Islet precursor cell (in vitro differentiated cells): Measurements from ENCODE around the gene OOSP3.
"Not testable (repeated sequence)": the region's sequence is repeated elsewhere in the genome, so short reads cannot be mapped to it uniquely, and the experiment has no call there.

Experiments used
- DNase-seq: peaks from one replicate; pipeline ENCODE4 v3.0.0-alpha.2; 2018

OOSP3 gene

DNA sequence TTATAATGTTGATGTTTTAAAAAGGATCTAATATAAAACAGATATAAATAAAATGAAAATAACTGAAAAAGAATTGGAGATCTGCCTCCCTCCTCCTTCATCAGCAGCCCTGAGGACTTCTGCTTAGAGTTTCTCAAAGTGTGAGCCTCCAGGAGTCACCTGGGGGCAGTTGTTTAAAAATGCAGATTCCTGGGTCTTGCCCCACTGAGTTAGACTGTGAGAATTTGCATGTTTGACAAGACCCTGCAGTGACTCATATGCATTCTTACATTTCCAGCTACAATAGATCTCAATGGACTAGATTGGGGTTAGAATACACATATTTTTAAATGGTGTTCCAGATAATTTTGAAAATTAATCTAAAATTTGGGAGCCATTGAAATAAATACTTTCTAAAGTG lies 798 bp upstream of the OOSP3 start:
- DNase-seq: no peak

DNA sequence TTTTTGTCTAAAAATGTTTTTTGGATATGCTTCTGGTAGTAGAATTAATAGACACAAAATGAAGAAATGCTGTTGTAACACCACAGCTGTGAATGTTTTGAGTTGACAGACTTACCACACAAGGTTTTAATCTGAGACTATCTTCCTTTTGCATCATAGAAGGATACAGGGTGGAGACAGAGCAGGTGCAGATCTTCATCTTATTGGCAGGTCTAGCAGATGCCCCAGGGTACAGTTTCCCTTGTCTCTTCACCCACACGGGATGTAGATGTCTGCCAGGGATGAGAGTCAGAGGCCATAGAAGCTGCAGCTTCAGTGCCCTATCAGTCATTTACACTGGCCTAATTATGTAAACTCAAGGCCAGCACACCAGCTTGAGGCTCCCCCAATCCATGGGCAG lies 985 bp downstream of the OOSP3 start:
- DNase-seq: no peak

DNA sequence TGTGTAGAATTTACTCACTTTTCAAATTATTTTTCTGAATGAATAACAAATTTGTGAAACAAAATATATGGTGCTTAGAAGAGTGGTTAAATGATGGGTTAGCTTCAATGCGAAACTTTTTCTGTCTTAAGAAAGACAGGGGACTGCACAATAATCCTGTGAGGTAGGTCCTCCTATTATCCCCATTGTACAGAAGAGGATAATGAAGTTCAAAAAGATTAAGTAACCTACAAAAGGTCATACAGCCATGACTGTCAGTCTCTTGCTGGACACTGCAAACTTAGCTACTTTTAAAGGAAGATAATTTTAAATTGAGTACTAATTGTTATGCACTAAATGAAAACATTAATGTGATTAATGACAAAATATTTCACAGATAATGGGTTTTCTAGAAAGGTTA lies 5.0 kb downstream of the OOSP3 start:
- no peak for DNase-seq

DNA sequence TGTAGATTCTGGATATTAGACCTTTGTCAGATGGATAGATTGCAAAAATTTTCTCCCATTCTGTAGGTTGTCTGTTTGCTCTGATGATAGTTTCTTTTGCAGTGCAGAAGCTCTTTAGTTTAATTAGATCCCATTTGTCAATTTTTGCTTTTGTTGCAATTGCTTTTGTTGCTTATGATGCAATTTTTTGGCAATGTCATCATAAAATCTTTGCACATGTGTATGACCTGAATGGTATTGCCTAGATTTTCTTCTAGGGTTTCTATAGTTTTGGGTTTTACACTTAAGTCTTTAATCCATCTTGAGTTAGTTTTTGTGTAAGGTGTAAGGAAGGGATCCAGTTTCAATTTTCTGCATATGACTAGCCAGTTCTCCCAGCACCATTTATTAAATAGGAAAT lies 8.6 kb downstream of the OOSP3 start:
- not testable (repeated sequence) for DNase-seq

DNA sequence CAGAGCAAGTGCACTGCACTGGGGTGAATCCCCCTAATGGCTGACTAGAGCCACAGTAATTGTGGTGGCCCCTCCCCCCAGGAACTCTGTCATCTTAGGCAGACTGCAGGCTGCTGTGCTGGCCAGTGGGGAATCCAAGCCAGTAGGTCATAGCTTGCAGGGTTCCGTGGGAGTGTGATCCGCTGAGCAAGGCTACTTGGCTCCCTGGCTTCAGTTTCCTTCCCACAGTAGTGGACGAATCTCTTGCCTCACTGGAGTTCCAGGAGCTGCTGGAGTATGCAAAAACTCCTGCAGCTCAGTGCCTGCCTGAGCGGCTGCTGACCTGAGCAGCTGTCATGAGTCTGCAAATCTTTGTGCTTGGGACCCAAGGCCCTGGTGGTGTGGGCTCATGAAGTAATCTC lies 13.2 kb downstream of the OOSP3 start:
- peak; percentile 76 for DNase-seq

DNA sequence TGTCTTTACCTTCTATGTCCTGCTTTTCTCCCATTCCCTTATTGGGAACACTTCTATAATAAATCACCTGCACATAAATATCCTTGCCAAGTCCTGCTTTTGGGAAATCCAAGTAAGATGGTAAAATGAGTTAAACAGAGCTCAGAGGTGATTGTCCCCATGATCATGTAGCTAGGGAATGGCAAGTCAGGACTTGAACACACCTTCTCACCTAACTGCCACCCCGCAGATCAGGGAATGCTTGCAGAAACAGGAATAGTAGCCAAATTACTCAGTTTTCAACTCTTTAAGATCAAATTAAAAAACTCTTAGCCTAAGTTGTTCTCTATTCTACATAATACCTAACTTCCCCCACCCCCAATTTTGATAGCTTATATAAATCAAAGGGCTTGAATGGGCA lies 16.0 kb downstream of the OOSP3 start:
- no peak for DNase-seq

DNA sequence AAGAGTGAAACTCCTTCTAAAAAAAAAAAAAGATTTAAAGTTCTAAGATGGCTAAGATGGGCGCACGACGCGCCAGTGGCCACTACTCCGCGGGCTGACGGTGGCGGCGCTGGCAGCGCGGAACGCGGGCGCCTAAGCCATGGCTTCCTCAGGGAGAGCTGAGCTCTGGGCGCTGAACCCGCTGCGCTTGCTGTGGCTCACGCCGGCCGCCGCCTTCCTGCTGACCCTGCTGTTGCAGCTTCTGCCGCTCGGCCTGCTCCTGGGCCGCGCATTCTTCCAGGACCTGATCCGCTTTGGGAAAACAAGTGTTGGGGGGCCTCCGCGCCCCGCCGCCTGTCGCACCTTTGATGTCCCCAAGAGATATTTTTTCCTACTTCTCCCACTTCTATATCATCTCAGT lies 19.5 kb downstream of the OOSP3 start:
- DNase-seq: no peak

DNA sequence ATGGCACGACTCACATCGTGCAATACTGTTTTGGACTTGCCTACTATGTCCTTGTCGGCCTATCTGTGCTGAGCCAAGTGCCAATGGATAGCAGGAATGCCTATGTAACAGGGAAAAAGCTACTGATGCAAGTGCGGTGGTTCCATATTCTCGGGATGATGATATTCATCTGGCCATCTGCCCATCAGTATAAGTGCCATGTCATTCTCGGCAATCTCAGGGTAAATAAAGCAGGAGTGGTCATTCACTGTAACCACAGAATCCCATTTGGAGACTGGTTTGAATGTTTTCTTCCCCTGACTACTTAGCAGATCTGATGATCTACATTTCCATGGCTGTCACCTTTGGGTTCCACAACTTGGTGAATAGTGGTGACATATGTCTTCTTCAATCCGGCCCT lies 20.1 kb downstream of the OOSP3 start:
- DNase-seq: no peak

DNA sequence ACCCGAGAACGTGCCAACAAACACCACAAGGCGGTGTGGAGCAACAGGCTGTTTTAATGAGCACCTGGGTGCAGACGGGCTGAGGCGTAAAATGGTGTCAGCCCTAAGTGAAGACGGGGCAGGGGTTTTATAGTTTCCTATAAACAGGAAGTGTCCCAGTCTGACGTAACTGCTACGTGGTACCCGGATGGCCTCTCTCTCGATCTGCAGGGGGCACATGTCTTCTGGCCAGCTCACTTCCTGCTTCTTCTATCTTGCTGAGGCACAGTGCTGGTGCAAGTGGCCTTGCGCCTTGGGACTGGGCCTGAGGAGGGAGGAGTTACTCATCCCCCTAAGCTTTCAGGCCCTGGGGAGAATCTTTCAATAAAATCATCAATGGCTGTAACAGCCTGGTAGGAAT lies 20.9 kb downstream of the OOSP3 start:
- peak; percentile 61 for DNase-seq

DNA sequence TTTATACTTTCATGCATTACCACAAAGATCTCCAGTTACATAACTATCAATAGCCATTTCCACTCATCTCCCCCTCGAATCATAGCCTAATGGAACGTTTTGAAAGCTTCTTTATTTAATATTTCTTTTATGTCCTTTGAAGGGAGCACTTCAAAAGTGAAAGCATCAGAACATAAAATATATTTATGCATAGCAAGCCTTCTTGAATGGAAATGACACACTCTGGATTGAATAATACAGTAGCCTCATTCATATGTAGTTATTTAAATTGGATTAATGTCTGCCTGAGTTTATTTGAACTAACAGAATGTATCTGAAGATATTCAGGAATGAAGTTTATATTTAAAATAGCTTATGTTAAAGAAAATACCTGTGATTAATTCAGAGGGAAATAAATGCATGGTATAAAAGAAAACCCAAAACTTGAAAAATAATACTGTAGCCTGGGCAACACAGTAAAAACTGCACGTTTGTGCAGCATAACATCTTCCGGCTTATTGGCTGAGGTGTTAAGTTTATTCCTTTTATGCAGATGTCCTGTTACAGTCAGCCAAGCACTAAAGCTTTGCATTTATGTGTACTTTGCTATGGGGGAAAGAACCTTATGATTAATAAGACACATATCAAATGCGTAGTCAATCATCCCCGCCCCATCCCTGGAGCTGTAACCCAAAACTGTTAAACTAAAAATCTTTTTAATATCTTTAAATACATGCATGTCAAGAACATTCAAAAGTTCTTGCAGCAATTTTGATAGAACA lies 22.0 kb downstream of the OOSP3 start:
- DNase-seq: no peak

DNA sequence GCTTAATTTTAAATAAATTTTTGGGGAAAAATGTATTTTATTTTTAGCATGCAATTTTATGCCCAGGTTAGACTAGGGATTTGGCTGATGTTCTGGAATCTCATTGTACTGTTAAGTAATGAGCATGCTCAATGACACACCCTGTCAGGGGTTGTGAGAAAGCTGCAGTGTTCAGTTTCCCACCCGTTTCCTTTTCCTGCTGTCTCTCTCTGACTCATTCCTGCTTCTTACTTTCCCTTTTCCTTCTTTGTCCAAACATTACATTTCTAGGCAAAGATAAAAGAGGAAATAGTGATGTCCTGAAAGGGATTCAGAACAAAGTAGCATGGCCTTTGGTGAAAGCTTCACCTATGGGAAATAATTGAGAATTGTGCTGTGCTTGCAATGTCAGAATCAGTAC lies 22.7 kb downstream of the OOSP3 start:
- DNase-seq: peak; percentile 71

DNA sequence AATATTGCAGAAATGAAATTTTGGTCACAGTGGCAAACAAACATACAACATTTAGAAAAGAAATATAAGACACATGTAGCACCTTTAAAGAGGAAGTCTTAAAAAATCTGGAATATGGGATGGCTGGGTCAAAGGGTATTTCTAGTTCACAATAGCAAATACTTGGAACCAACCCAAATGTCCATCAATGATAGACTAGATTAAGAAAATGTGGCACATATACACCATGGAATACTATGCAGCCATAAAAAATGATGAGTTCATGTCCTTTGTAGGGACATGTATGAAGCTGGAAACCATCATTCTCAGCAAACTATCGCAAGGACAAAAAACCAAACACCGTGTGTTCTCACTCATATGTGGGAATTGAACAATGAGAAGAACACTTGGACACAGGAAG lies 25.0 kb downstream of the OOSP3 start:
- DNase-seq: not testable (repeated sequence)

DNA sequence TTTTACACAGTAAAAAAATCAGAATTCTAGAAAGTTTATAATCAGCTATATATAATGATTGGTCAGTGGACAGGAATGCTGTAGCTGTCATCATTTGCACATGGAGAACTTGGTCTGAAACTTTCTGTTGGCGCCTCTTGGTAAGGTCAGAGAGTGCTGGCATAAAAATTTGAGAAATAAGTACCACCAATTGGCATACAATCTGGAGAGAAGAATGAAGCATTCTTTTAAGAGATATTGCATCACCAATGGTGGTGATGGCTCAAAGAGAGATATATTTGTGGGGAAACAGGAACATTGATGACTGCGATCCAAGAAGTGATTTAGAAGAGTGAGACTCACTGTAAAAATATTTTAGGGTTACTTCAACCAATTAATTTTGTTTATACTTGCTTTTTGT lies 39.9 kb downstream of the OOSP3 start:
- DNase-seq: no peak

DNA sequence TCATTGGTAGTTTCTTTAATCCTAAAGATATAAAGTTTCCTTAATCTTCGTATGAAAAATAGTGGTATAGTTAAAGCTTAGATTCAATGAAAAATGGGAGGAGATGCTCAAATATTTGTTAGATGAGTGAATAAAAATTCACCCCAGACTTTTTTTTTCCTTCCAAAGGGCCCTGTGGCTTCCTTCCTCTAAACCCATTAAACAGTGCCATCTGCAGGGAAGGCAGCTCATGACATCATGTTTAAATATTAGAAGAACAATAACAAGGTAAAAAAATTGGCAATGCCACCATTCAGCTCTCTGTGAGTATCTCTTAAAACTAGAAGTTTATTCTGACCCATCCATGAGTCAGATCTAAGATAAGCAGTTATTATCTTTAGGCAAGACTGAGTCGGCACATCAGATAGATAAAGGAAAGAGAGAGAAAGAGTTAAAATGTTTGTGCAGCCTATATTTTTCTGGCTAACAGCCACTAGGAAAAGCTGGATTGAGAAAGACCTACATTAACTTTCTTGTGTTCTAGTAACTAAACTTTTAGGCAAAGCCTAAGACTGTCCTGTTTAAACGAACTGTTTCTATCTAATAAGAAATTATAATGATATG lies 40.5 kb downstream of the OOSP3 start:
- no peak for DNase-seq

DNA sequence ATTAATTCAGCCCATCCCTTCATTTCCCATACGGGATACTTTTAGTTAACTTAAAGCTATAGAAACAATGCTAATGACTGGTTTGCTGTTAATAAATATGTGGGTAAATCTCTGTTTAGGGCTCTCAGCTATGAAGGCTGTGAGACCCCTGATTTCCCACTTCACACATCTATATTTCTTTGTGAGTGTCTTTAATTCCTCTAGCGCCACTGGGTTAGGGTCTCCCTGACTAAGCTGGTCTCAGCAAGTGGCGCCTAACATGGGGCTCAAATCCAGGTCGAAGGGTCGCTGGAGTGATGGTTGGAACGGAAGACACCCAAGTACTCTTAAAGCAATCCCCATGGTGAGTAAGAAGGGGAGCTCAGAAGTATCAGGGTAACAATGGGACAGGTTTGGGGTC lies 45.2 kb downstream of the OOSP3 start:
- no peak for DNase-seq

DNA sequence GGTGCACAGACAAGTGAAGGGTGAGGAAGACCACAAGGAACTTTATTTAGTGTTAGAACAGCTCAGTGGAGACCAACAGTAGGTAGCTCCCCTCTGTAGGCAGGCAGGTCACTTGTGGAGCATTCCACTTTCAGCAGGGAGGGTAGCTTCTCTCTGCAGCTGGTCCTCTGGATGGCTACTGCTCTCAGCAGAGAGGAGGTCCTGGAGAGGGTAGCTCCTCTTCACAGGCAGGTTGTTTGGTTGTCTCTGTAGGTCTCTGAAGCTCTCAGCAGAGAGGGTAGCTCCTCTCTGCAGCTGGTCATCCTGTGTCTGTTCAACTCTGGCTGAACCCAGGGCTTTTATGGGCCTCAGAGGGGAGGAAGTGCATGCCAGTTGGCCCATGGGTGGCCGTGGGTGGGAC lies 53.1 kb downstream of the OOSP3 start:
- no peak for DNase-seq

DNA sequence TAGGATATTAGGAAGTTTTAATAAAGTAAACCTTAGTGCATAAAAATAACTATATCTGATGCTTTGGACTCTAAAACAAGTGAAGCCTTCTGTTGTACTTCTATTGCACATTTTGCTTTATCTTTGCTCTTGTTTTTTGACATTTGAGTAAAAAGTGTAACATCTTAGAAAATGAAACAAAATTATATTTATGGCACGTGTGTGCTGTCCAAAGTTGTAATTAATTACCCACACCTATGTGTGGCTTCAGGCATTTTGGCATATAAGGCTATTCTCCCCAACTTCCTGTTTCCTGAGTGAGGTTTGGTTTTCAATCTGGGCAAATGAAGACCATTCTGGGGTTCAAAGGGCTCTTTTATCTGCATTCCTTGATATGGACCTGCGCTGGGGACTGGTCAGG lies 59.5 kb downstream of the OOSP3 start, which contains the start of gene OOSP1:
Gene OOSP1, plus strand, starts transcription at position 301 of the 400 bp plus-strand sequence. Its CDS starts 23 bp downstream, at position 324.
- no peak for DNase-seq

DNA sequence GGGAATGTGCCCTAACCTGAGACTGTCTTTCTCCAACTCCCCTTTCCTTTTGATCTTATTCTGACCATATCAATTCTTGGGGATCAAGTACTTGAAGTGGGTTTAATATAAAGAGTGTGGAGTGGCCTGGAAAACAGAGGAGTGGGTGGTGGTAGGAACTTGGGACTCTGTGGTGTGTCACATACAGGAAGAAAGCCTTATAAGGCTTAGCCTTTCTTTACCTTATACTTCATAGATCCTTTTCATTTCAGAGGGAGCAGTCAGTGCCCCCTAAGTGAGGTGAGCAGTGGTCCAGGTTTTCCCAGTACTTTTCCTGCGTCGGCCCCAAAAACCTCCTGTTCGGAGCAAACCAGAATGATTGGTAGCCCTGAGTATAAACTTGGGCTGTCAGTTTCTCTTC lies 60.1 kb downstream of the OOSP3 start:
- DNase-seq: no peak

DNA sequence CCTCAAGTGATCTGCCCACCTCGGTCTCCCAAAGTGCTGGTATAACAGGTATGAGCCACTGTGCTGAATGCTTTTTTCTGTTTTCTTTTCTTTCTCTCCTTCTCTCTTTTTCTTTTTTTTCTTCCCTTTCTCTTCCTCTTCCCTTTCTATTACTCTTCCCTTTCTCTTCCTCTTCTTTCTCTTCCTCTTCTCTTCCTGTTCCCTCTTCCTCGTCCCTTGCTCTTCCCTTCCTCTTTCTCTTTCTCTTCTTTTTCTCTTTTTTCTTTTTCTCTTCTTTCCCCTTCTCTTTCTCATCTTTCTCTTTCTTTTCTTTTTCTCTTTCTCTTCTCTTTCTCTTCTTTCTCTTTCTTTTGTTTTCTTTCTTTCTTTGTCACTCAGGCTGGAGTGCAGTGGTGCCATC lies 60.9 kb downstream of the OOSP3 start:
- DNase-seq: no peak

DNA sequence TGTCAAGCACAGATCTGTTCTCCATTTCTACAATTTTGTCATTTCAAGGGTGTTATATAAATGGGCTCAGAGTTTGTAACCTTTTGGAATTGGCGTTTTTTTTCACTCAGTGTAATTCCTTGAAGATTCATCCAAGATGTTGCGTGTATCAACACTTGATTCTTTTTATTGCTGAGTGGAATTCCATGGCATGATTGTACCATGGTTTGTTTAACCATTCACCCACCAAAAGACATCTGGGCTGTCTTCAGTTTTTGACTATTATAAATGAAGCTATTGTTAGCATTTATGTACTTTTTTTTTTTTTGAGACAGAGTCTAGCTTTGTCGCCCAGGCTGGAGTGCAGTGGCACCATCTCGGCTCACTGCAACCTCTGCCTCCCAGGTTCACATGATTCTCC lies 62.5 kb downstream of the OOSP3 start:
- DNase-seq: no peak

DNA sequence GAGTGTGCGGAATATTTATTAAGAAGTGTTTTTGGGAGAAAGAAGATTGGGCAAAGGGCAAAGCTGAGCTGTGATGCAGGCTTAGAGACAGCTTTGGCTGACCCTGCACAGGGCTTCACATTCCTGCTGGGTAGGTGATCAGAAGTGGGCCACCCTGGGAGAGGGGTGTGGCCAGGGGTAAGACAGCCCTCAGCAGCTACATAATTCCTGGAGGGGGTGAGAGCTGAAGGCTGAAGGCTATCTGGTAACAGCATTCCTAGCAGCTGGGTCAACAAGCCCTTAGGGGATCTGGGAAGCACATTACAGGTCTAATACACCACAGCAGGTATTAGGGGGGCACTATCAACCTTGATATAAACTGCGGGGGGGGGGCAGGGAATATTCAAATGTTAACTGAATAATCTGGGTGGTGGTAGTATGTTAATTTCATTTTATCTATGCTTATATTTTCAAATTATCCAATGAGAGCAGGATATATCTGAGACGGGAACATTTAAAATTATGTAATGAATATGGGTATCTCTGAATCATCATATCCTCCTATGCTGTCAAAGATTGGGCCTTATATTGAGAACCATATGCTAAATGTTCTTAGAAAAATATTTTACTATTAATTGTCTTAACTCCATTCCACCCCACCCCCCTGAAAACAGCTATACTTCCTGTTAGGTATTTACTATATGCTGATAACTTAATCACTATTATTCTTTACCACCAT lies 65.6 kb downstream of the OOSP3 start:
- peak; percentile 54 for DNase-seq

DNA sequence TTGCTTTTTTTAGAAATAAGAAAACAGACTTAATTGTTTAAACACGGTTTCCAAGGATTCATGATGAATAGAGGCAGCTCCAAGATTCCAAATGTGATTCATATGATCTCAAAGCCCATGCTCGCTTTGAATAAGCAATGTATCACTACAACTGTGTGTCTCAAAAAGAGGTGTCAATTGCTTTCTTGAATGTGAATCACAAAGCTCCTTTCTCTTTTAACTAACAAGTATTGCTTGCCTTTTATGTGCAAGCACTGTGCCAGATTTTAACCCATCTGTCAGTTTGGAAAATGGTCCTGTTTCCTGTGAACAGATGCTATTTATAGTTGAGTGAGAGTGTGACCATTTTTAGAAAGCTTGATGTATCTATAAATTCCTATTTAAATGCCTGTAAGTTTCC lies 66.1 kb downstream of the OOSP3 start:
- no peak for DNase-seq
